HG02610 (cell line): Measurements from ENCODE around the gene LNPK.
"Not testable (repeated sequence)": the region's sequence is repeated elsewhere in the genome, so short reads cannot be mapped to it uniquely, and the experiment has no call there.

ENCODE experiments used
- ATAC-seq: cut with Tn5 transposase; IDR thresholded peaks from one replicate; pipeline ENCODE4 v1.9.1; 2021; ENCODE audit warnings: mild to moderate bottlenecking, moderate library complexity; ENCODE audit not compliant: unreplicated experiment

LNPK gene

DNA sequence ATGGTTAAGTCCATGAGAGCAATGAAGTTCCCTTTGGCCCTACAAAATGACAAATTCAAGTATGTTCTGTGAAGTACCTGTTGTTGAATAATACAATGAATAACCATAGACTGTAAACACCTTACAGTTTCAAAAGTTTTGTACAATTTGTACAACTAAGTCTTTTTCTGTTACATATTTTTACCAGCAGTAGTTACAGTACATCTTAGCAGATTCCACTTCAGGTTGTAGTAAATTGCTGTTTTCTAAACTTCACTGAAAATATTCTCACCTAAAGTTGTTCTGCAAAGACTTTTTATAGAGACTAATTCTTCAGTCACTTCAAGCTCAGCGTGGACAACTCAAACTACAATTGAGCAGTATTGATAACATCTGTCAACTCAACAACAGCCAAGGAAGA lies 28.7 kb downstream of the LNPK start:
- ATAC-seq = no peak

DNA sequence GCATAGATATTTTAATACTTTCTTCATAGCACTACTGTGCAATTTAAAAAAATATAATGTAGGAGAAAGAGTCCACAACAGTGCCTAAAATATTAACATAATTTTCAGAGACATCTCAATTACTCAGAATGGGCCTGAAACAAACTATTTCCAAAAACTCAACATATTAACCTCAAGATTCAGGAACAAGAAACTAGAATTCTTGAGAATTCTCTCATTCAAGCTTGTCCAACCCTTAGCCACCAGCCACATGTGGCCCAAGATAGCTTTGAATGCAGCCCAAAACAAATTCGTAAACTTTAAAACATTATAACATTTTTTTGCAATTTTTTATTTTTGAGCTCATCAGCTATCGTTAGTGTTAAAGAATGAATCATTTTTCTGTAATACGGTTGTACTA lies 35.2 kb downstream of the LNPK start:
- ATAC-seq = no peak

DNA sequence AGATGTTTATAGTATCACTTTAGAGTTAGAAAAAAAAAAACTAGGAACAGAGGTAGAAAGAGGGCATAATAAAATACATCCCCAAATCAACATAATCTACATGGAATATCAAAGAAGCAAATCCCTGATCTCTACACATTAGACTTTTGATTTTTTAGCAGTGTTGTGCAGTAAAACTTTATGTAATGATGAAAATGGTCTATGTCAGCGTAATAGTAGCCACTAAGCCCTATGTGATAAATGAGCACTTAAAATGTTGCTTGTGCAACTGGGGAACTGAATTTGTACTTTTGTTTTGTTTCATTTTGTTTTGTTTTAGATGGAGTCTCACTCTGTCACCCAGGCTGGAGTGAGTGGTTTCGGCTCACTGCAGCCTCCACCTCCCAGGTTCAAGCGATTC lies 36.3 kb downstream of the LNPK start:
- ATAC-seq = no peak

DNA sequence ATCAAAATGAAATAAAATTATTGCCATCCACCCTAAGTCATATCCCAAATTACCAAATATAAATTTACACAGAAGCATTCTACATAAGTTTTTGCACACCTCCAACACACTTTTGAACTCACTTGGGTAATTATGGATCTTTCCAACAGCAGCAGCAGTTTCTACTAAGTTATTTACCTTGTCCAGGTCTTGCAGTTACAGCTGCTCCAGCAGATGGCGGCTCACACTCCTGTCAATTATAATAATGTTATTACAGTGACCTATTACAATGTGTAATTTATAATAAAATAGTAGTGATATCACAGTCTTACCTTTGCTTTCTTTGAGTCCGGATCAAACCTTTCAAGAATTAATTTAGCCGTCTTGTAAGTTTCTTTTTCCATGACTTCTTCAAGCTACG lies 37.9 kb downstream of the LNPK start:
- ATAC-seq = no peak

DNA sequence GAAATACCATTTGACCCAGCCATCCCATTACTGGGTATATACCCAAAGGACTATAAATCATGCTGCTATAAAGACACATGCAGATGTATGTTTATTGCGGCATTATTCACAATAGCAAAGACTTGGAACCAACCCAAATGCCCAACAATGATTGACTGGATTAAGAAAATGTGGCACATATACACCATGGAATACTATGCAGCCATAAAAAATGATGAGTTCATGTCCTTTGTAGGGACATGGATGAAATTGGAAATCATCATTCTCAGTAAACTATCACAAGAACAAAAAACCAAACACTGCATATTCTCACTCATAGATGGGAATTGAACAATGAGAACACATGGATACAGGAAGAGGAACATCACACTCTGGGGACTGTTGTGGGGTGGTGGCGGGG lies 38.9 kb downstream of the LNPK start:
- ATAC-seq = not testable (repeated sequence)

DNA sequence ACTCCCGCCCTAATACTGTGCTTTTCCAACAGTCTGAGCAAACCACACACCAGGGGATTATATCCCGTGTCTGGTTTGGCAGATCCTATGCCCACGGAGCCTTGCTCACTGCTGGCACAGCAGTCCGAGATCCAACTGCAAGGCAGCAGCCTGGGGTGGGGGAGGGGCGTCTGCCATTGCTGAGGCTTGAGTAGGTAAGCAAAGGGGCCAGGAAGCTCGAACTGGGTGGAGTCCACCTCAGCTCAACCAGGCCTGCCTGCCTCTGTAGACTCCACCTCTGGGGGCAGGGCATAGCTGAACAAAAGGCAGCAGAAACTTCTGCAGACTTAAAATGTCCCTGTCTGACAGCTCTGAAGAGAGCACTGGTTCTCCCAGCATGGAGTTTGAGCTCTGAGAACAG lies 44.2 kb downstream of the LNPK start:
- ATAC-seq = no peak

DNA sequence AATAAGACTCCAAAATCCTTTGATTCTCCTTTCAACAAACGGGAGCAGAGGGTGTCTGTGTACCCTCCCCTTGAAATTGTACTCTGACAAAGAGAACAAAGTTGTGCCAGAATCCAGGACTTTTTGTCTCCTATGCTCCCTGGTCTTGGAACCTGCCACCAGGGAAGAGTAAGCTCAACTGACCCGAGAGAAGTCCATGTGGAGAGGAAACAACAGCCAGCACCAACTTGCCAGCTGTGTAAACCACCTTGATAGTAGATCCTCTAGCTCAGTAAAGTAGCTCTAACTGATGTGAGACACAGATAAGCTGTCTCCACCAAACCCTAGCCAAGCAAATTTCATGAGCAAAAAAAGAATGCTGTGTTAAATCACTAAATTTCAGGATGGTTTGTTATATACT lies 46.9 kb downstream of the LNPK start:
- ATAC-seq = no peak

DNA sequence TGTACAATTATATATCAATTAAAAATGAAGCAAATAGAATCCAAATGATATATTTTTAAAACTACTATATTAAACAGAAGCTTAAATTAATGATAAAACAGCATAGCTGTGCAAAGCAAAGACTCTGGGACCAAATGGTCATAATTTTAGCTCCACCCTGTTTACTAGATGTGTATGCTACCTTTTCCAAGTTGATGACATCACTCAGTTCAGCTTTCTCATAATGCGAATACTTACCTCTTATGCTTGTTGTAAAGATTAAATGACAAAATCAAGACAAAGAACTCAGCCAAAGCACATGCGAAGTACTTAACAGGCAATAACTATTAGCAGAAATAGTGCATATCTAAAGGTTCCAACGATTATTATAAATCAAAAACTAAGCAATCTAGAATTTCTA lies 51.6 kb downstream of the LNPK start:
- ATAC-seq = no peak

DNA sequence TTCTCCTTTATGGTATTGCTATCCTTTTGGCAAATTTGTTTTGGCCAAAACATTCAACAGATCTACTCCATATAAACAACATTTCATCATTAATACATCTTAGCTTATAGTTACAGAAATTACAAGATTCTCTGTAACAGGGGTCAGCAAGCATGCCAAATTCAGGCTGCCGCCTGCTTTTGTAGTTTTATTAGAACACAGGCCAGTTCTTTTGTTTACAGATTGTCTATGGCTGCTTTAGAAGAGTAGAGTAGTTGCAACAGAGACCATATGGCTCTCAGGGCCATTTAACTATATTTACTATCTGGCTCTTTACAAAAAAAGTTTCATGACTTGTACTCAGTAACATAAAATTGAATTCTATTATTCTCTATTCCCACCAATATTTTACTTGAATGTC lies 53.9 kb downstream of the LNPK start:
- no peak for ATAC-seq

DNA sequence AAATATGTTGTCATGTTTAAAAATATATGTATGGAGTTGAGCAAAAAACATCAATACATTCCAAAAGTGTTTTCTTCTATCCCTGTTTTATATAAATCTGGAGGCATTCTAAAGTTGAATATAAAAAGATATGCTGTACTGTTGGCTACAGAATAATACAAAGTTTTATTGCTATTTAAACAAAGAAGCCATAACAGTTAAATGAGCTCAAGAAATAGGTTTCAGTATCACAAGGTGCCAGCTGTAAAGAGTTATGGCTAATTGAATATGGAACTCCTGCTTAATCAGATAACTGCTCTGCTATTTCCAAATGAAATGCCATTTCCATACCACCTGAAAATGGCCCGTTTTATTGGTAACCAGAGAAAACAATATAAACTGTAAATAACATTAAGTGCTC lies 55.0 kb downstream of the LNPK start:
- no peak for ATAC-seq

DNA sequence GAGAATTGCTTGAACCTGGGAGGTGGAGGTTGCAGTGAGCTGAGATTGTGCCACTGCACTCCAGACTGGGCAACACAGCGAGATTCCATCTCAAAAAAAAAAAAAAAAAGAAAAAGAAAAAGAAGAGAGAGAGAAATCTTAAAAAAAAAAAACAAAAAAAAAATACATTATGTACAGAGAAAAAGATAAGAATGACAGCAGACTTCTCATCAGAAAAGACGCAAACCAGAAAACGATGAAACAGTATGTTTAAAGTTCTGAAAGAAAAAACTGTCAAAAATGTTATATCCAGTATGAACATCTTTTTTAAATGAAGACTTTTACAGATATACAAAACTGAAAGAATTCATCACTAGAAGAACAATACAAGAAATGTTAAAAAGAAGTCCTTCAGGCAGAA lies 60.4 kb downstream of the LNPK start:
- no peak for ATAC-seq

DNA sequence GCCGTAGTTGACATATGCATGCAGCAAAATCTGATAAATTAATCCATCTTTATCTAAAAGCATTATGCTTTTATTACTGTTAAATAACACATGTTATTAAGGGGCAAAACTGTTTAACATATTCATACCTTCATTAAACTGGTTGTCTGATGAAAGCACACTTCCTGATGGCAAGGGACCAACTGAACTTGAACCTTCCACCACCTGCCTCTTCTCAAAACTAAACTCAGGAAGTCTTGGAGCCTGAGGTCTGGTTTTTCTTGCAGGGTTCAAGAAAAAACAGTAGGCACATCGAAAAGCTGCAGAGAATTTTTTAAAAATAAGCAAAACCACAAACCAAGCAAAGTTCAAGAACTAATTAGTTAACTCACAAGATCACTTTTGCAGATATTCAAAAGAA lies 64.9 kb downstream of the LNPK start:
- ATAC-seq = no peak

DNA sequence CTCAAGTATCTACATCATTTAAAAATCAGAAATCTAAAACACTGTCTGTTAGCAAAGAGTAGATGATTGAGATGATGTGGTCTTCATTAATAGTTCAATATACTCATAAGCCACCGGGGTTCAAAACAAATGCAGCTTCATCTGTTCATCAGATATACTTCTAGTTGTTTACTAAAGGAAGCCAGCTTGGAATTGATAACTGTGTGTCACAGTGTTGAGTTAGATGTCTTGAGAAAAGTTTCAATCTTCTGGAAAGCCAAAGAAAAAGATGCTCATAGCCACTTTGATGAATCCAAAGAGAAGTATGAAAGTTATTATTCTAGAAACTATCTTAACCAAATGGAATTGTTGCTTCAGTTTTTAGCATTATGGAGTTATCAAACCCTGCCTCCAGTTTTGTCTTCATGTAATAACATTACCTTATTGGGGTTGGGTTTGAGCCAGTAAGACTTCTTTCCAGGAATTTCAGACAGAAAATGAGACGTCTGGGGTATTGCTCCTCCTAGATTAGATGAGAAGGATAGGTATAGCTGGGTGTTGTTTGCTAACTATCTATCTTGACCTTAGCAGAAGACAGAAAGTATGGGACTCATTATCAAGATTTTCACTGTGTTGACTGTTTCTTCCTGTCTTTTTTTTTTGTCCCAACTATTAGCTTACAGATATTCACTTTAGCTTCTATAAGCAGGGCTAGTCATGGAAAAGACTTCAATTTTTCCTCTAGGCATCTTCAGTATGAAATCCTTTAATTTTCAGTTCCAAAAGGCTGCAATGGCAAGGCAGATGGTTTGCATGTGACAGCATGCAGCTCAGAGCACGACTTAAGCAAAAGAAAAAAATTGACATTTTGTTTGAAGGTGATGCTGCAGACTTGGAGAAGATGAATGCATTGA lies 66.5 kb downstream of the LNPK start:
- no peak for ATAC-seq

DNA sequence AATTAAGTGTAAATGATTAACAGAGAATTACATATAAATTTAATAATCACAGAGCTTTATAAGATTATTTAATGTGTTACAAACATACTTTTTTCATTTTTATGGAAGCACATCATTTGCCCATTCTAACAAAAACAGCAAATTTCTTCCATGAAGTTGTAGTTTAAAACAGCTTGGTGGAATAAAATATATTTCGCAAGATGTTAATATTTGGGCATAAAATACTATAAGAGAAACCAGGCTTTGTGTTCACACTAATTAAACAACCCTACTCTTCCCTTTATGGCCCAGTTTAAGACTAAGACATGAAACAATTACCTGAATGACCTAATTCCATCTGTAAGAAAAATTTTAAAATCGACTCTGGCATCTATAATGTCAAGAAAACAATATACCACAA lies 69.4 kb downstream of the LNPK start:
- no peak for ATAC-seq

DNA sequence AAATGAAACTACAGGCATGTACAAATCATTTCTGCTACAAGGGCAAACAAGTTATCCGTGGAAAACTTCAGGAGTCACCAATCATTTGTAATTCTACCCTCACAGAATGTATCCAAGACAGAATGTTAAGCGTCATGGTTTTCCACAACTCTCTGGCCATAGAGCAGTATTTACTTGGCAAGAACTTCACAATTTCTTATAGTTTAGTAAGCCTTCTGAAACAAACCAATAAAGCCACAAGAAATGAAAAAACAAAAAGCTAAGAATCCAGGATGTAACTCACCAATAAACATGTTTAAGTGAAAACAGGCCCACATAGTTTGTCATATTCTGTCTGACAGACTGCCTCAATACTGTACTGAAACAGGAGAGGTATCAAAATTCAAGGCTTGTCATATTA lies 70.3 kb downstream of the LNPK start:
- no peak for ATAC-seq

DNA sequence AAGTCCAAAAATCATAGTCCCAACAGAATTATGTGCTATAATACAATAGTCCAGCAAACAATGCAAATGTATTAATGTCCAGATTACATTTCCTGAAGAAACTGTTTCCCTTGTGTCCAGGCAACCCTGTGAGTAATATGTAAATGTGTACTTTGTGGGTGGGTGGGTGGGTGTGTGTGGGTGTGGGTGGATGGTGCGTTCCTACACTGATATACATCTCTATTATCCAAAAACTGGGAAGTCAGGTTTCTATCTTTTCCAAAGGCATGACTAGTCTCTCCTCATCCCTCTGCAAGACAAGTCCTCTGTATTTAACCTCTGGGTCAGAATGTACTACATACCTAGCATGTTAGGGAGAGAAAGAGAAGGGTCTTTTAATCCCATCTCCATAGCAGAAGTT lies 71.6 kb downstream of the LNPK start:
- no peak for ATAC-seq

DNA sequence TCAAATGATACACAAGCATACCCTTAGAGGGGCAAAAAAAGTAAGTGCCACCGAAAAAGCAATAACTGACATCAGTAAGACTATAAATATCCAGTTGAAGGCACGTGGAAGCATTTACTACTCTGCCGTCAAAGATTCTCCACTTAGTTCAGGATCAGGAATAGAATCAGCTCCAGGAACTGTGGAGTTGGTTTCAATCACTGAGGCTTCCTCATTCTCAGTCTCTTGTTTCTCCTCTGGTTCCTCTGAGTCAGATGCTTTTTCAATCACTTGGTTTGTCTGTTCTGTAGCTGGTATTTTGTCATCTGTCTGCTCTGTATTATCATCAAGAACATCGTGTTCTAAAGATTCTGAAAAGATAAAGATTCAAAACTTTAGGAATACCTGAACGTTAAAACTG lies 72.2 kb downstream of the LNPK start:
- no peak for ATAC-seq

DNA sequence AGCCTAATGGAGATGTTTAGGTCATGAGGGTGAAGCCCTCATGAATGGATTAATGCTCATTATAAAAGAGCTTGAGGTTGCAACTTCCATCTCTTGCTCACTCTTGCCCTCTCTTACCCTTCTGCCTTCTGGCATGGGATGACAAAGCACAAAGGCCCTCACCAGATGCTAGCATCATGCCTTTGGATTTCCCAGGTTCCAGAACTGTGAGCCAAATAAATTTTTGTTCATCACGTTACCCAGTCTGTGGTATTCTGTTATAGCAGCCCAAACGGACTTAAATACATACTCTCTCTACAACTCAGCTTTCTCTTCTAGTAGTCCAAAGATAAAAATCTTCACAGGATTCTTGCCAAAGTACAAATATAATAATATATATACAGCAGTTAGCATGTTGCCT lies 75.8 kb downstream of the LNPK start:
- no peak for ATAC-seq

DNA sequence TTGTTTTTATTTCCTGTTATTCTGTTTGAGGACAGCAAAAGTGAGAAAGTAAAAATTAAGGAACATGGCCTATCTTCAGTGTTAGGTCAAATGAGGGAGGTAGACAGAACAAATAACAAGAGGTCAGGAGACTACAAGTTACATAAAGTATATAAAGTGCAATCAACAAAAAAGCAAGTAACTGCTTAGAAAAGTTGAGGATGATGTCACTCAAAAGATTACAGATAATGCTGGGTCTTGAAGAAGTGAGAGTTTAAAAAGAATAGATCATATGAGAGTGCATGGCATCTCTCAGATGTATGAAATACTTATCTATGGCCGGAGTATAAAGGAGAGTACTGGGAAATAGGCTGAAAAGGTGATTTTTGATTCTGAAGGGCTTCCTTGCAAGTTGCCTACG lies 79.9 kb downstream of the LNPK start:
- ATAC-seq = no peak

DNA sequence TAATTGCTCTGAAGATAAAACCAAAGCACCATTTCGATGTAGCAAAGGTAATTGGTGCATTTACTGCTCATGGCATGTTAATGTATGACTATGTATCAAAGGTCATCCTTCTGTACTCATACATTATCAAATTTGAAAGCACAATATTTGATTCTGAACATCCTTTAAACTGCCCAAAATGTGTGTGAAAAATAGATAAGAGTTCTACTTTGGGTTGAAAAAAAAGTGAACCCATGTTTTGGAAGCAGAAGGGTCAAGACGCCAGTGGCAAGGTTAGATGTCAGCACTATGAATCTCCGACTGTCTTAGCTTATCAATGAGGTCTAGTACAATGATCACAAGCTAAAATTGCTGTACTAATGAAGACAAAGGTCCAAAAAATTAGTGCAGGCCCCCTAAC lies 83.1 kb downstream of the LNPK start:
- no peak for ATAC-seq

DNA sequence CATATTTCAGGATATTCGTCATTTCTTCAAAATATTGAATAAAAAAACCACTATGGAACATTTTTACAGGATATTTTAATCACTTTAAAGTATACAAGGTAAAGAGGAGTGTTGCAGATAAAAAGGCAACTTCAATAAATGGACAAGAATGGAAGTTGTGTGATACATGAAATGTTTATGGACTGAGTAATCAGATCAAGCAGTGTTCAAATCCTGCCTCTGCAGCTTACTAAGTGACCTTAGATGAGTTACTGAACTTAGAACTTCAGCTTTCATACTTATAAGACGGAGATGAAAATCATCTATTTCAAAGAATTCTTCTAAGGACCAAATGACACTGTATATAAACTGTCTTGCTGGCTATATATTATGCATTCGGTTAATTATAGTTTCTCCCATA lies 87.2 kb downstream of the LNPK start:
- no peak for ATAC-seq

DNA sequence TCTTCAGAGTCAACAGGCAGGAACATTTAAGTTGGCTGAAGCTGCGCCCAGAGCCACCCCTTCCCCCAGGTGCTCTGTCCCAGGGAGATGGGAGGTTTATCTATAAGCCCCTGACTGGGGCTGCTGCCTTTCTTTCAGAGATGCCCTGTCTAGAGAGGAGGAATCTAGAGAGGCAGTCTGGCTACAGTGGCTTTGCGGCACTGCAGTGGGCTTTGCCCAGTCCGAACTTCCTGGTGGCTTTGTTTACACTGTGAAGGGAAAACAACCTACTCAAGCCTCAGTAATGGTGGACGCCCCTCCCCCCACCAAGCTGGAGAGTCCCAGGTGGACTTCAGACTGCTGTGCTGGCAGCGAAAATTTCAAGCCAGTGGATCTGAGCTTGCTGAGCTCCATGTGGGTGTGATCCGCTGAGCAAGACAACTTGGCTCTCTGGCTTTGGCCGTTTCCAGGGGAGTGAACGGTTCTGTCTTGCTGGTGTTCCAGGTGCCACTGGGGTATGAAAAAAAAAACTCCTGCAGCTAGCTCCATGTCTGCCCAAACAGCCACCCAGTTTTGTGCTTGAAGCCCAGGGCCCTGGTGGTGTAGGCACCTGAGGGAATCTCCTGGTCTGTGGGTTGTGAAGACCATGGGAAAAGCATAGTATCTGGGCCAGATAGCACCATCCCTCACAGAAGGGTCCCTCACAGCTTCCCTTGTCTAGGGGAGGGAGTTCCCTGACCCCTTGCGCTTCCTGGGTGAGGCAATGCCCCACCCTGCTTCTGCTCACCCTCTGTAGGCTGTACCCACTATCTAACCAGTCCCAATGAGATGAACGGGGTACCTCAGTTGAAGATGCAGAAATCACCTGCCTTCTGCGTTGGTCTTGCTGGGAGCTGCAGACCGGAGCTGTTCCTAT lies 88.0 kb downstream of the LNPK start:
- not testable (repeated sequence) for ATAC-seq
